Measurements from ENCODE around the gene RASA2.

DNA sequence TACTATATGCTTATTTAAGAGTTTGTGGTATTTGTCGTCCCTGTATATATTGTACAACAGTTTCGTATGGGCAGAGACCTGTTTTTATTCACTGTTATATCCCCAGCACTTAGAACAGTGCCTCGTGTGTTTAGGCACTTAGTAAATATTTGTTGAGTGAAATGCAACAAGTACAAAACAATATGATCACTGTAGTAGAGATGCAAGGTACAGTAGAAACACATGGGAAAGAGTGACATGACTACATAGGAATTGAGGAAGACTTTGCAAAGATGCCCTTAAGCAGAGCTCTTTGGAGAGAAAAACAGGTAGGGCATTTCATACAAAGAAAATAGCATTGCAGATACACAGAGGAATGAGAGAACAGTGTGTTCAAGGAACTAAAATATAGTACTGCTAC lies 18.3 kb downstream of the RASA2 start:
- TF ChIP-seq JUND (IDR thresholded peaks at IDR 0.05; ENCODE audit: low read length) (no peak), CHD1 (IDR thresholded peaks at IDR 0.05; ENCODE audit: low read depth, low read length) (no peak), RAD21 (IDR thresholded peaks at IDR 0.05 in 1 of 2, conservative IDR thresholded peaks at IDR 0.05 in 1 of 2; ENCODE audit: low read depth in 2 of 2, low read length in 2 of 2) (no peak), SP1 (IDR thresholded peaks at IDR 0.05; ENCODE audit: low read depth, low read length) (no peak), KDM1A (IDR thresholded peaks at IDR 0.05; ENCODE audit: borderline replicate concordance, low read length) (no peak), CHD2 (IDR thresholded peaks at IDR 0.05; ENCODE audit: low read length) (no peak), SUZ12 (IDR thresholded peaks at IDR 0.05; ENCODE audit: low read length) (no peak), EGR1 (IDR thresholded peaks at IDR 0.05; ENCODE audit: borderline replicate concordance, low read depth, low read length) (no peak), NANOG (IDR thresholded peaks at IDR 0.05; ENCODE audit: insufficient read depth, low read depth, low read length, poor library complexity, severe bottlenecking) (no peak), POLR2A (IDR thresholded peaks at IDR 0.05; ENCODE audit: control extremely low read depth in 1 of 2, low read depth in 2 of 2, low read length in 2 of 2) (no peak)

Data from H1 (cell line).